ENCODE results near the gene PYCARD.

The PYCARD gene

DNA sequence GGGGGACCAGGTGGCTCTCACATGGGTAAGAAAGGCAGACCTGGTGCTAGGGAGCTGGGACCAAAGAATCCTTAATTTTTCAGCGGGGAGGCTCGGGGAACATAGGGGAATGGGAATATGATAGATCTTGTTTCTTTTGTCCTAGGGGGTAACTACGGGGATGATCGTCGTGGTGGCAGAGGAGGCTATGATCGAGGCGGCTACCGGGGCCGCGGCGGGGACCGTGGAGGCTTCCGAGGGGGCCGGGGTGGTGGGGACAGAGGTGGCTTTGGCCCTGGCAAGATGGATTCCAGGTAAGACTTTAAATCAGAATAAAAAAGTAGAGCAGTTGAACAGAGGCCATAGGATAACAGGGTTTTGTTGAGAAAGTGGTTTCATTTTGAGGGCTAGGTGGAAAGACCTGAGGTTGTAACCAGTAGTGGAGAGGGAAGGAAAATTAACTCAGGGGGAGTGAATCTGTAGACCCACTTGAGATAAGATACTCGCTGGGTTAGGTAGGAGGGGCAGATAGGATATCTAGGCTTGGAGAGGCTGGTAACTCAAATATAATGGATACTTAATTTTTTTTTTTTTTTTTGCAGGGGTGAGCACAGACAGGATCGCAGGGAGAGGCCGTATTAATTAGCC is 11.6 kb downstream of the PYCARD start:
- peaks cover 94% of the 10 kb centered on the region for H3K36me3 ChIP-seq (ENCODE audit: control insufficient read depth, insufficient read depth, low read length)
- DNase-seq, result no peak

DNA sequence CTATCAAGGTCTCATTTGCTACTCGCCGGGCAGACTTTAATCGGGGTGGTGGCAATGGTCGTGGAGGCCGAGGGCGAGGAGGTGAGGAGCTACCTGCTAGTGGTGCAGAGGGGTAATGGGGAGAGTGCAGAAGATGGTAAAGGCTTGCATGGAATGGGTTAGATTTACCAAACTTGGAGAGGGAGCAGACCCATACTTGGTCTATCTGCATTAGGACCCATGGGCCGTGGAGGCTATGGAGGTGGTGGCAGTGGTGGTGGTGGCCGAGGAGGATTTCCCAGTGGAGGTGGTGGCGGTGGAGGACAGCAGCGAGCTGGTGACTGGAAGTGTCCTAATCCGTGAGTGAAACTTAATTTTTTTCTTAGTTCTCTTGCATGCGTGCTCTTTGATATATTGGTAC is 12.5 kb downstream of the PYCARD start:
- DNase-seq, result no peak
- Histone ChIP-seq H3K4me1 (ENCODE audit: control insufficient read depth, insufficient read depth, low read length, poor library complexity, severe bottlenecking) (no peaks in the 10 kb centered on the region), H3K27me3 (replicated peaks; ENCODE audit: control insufficient read depth, insufficient read depth, low read length, poor library complexity, severe bottlenecking) (no peaks in the 10 kb centered on the region)

More for the DNA sequence above, 11.6 kb downstream of the PYCARD start:
- H3K27ac ChIP-seq (ENCODE audit: insufficient read depth, low read length, poor library complexity, severe bottlenecking), result no peak overlapping the region
- no peak overlapping the region for H3K4me3 ChIP-seq (ENCODE audit: insufficient read depth, low read depth, low read length, poor library complexity, severe bottlenecking)
- H3K9me3 ChIP-seq (ENCODE audit: control insufficient read depth, low read length), result no peaks in the 10 kb centered on the region
- no peaks in the 10 kb centered on the region for H3K27me3 ChIP-seq (replicated peaks; ENCODE audit: control insufficient read depth, insufficient read depth, low read length, poor library complexity, severe bottlenecking)
- no peaks in the 10 kb centered on the region for H3K4me1 ChIP-seq (ENCODE audit: control insufficient read depth, insufficient read depth, low read length, poor library complexity, severe bottlenecking)

DNA sequence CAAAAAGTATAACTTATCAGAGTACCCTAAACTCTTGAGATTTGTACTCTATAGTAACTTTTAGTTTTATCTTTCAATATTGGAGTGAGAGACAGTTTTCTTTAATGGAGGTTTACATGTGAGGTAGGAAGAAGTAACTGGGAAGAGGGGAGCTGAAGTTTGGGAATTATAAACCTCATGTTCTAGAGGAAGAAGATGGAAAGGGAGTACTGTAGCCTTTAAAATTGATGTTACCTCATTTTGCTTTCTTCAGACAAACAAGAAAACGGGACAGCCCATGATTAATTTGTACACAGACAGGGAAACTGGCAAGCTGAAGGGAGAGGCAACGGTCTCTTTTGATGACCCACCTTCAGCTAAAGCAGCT is 13.2 kb downstream of the PYCARD start:
- Histone ChIP-seq H3K9me3 (ENCODE audit: control insufficient read depth, low read length) (no peaks in the 10 kb centered on the region), H3K36me3 (ENCODE audit: control insufficient read depth, insufficient read depth, low read length) (peaks cover 95% of the 10 kb centered on the region), H3K4me3 (ENCODE audit: insufficient read depth, low read depth, low read length, poor library complexity, severe bottlenecking) (no peak overlapping the region), H3K27me3 (replicated peaks; ENCODE audit: control insufficient read depth, insufficient read depth, low read length, poor library complexity, severe bottlenecking) (no peaks in the 10 kb centered on the region), H3K4me1 (ENCODE audit: control insufficient read depth, insufficient read depth, low read length, poor library complexity, severe bottlenecking) (no peaks in the 10 kb centered on the region), H3K27ac (ENCODE audit: insufficient read depth, low read length, poor library complexity, severe bottlenecking) (no peak overlapping the region)
- DNase-seq, result no peak

More for the DNA sequence above, 12.5 kb downstream of the PYCARD start:
- Histone ChIP-seq H3K4me3 (ENCODE audit: insufficient read depth, low read depth, low read length, poor library complexity, severe bottlenecking) (no peak overlapping the region), H3K27ac (ENCODE audit: insufficient read depth, low read length, poor library complexity, severe bottlenecking) (no peak overlapping the region), H3K36me3 (ENCODE audit: control insufficient read depth, insufficient read depth, low read length) (peaks cover 96% of the 10 kb centered on the region), H3K9me3 (ENCODE audit: control insufficient read depth, low read length) (no peaks in the 10 kb centered on the region)

DNA sequence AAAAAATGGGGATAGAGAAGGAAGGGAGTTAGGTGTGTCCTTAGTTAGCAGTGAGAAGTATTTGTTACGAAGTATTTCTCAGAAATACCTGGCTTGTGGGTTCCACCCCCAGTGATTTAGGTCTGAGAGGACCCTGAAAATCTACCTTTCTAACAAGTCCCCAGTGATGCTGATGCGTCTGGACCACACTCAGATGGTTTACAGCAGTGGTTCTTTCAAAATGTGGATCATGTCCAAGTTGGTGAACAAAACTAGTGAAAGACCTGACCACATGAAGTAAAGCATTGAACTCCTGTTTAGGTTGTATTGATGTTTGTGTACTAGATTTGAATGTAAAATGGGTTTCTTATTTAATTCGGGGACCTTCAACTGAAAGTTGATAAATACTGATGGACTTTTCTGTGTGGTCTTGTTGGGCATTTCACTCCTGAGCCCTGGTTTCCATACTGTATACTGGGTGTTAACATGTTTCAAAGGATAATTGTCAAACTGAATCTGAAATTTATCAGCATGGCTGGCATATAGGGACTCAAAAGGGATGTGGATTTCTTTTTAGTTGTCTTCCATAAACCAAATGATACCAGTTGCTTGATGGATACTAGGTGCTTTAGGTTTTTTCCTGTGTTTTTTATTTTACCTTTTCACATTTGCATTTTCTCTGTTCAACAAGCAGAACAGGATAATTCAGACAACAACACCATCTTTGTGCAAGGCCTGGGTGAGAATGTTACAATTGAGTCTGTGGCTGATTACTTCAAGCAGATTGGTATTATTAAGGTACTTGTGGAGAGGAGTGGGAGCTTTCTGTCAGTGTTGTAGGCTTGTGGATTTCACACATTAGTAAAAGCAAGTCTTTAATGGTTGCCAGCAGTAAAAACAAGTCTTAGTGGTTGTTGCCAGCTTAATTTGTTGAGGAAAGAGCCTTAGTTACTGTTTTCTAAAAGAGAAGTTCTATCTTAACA is 13.8 kb downstream of the PYCARD start:
- no peak overlapping the region for H3K4me3 ChIP-seq (ENCODE audit: insufficient read depth, low read depth, low read length, poor library complexity, severe bottlenecking)
- H3K36me3 ChIP-seq (ENCODE audit: control insufficient read depth, insufficient read depth, low read length), result peaks cover 96% of the 10 kb centered on the region
- H3K9me3 ChIP-seq (ENCODE audit: control insufficient read depth, low read length), result no peaks in the 10 kb centered on the region
- DNase-seq, result no peak
- peaks cover 5% of the 10 kb centered on the region for H3K4me1 ChIP-seq (ENCODE audit: control insufficient read depth, insufficient read depth, low read length, poor library complexity, severe bottlenecking)
- H3K27me3 ChIP-seq (replicated peaks; ENCODE audit: control insufficient read depth, insufficient read depth, low read length, poor library complexity, severe bottlenecking), result no peaks in the 10 kb centered on the region
- no peak overlapping the region for H3K27ac ChIP-seq (ENCODE audit: insufficient read depth, low read length, poor library complexity, severe bottlenecking)

DNA sequence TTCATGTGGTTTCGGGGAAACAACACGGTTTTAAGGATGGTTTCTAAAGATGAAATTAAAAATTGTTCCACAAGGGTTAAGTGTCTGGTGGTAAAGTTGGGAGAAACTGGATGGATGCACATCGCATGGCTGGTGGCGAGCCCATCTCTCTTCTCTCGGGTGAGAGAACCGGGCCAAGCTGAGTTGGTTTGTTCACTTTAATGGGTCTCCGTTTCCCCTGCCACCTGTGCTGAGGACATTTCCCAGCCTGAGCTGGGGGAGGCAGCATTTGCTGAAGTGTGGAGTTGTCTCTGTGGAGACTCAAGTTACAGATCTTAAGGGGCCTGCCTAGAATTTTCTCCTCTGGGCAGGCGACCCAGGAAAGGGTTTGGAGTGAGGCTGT is 14.8 kb downstream of the PYCARD start:
- no peak overlapping the region for H3K27ac ChIP-seq (ENCODE audit: insufficient read depth, low read length, poor library complexity, severe bottlenecking)
- no peak overlapping the region for H3K4me3 ChIP-seq (ENCODE audit: insufficient read depth, low read depth, low read length, poor library complexity, severe bottlenecking)
- peaks cover 96% of the 10 kb centered on the region for H3K36me3 ChIP-seq (ENCODE audit: control insufficient read depth, insufficient read depth, low read length)
- H3K4me1 ChIP-seq (ENCODE audit: control insufficient read depth, insufficient read depth, low read length, poor library complexity, severe bottlenecking), result peaks cover 15% of the 10 kb centered on the region
- no peak for DNase-seq
- H3K9me3 ChIP-seq (ENCODE audit: control insufficient read depth, low read length), result no peaks in the 10 kb centered on the region
- no peaks in the 10 kb centered on the region for H3K27me3 ChIP-seq (replicated peaks; ENCODE audit: control insufficient read depth, insufficient read depth, low read length, poor library complexity, severe bottlenecking)

DNA sequence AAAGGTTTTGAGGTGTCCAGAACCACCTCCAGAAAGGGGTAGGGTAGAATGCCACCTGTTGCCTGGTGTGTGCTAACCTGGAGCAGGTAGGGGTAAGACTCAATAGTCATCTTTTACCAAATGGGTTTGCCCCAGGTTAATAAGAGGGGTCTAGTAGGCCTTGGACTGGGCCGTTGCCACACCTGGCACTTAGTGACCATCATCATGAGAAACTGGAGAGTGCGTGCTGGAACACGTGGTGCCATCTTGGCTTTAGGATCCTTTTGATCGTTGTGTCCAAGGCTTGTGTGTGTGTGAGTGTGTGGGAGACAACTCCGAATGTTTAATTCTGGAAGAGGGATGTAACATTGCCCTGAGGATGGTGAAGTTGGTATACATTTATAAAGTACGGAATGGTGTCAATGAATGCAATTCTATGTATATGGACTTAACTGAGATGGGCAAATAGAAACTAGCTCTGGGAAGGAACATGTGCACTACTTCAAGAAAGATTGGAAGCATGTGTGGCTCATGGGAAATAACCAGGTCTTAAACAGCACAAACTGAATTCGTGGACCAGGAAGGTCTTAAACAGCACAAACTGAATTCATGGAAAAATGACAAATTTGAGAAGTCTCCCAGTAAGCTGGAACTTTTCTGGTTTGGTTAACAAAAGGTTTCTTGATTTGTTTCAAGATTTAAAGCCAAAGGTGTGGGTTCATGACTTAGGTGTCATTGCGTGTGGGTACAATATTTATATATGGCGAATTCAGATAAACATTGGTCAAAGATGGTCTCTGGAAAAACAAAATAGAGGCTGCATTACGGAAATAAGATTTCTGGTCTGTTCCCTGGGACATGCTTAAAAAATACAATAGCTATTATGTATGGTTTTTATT is 15.4 kb downstream of the PYCARD start:
- no peak for DNase-seq
- no peak overlapping the region for H3K27ac ChIP-seq (ENCODE audit: insufficient read depth, low read length, poor library complexity, severe bottlenecking)
- no peaks in the 10 kb centered on the region for H3K9me3 ChIP-seq (ENCODE audit: control insufficient read depth, low read length)
- no peak overlapping the region for H3K4me3 ChIP-seq (ENCODE audit: insufficient read depth, low read depth, low read length, poor library complexity, severe bottlenecking)
- peaks cover 98% of the 10 kb centered on the region for H3K36me3 ChIP-seq (ENCODE audit: control insufficient read depth, insufficient read depth, low read length)
- no peaks in the 10 kb centered on the region for H3K27me3 ChIP-seq (replicated peaks; ENCODE audit: control insufficient read depth, insufficient read depth, low read length, poor library complexity, severe bottlenecking)
- H3K4me1 ChIP-seq (ENCODE audit: control insufficient read depth, insufficient read depth, low read length, poor library complexity, severe bottlenecking), result peaks cover 21% of the 10 kb centered on the region

DNA sequence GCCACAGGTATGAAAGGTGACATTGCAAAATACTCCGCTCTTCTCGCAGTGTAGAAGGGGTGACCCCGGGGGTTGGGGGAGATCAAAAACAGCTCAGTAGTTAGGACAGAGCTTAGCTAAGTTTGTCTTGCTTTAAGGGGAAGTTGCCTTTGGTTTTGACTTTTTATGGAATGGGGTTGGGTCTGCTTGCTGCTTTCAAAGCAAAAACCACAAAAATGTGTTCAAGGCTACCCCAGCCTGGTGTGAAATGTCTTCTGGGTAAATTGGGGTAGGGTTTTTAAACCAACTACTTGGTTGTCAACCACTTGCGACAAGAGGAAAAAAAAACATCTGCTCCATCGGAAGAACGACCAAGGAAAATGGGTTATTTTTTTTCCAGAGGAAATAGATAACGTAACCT is 16.4 kb downstream of the PYCARD start:
- Histone ChIP-seq H3K27me3 (replicated peaks; ENCODE audit: control insufficient read depth, insufficient read depth, low read length, poor library complexity, severe bottlenecking) (no peaks in the 10 kb centered on the region), H3K27ac (ENCODE audit: insufficient read depth, low read length, poor library complexity, severe bottlenecking) (no peak overlapping the region), H3K36me3 (ENCODE audit: control insufficient read depth, insufficient read depth, low read length) (peaks cover 89% of the 10 kb centered on the region), H3K4me1 (ENCODE audit: control insufficient read depth, insufficient read depth, low read length, poor library complexity, severe bottlenecking) (peaks cover 30% of the 10 kb centered on the region), H3K9me3 (ENCODE audit: control insufficient read depth, low read length) (no peaks in the 10 kb centered on the region), H3K4me3 (ENCODE audit: insufficient read depth, low read depth, low read length, poor library complexity, severe bottlenecking) (no peak overlapping the region)
- DNase-seq, result no peak

DNA sequence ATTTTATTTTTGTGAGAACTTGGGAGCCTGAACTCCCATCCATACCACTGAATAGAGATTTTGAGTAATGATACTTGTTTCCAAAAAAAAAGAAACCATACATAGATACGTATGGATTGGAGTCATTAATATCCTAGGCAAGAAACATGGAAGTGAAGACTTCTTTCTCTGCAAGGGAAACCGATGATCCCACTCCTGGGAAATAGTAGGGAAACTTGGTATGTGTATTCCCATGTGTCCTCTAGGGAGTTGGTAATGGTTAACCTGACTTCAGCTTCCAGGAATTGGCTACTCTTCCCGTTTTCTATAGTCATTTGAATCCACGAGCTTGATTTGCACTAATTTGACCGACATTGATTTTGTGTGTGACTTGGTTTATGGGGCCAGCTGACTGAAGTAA is 17.2 kb downstream of the PYCARD start:
- Histone ChIP-seq H3K4me3 (ENCODE audit: insufficient read depth, low read depth, low read length, poor library complexity, severe bottlenecking) (no peak overlapping the region), H3K9me3 (ENCODE audit: control insufficient read depth, low read length) (no peaks in the 10 kb centered on the region), H3K36me3 (ENCODE audit: control insufficient read depth, insufficient read depth, low read length) (peaks cover 81% of the 10 kb centered on the region), H3K27ac (ENCODE audit: insufficient read depth, low read length, poor library complexity, severe bottlenecking) (no peak overlapping the region), H3K4me1 (ENCODE audit: control insufficient read depth, insufficient read depth, low read length, poor library complexity, severe bottlenecking) (peaks cover 32% of the 10 kb centered on the region), H3K27me3 (replicated peaks; ENCODE audit: control insufficient read depth, insufficient read depth, low read length, poor library complexity, severe bottlenecking) (no peaks in the 10 kb centered on the region)
- DNase-seq, result no peak

DNA sequence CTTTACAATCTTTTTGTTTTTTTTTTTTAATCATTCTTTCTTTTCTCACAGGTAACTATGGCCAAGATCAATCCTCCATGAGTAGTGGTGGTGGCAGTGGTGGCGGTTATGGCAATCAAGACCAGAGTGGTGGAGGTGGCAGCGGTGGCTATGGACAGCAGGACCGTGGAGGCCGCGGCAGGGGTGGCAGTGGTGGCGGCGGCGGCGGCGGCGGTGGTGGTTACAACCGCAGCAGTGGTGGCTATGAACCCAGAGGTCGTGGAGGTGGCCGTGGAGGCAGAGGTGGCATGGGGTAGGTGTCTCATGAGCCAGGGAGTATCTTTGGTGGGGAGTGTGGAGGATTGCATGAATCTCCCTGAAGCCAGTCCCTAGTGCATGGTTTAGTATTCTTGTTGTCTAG is 17.7 kb downstream of the PYCARD start:
- Histone ChIP-seq H3K4me1 (ENCODE audit: control insufficient read depth, insufficient read depth, low read length, poor library complexity, severe bottlenecking) (peaks cover 32% of the 10 kb centered on the region), H3K27ac (ENCODE audit: insufficient read depth, low read length, poor library complexity, severe bottlenecking) (no peak overlapping the region)
- no peak for DNase-seq

More for the DNA sequence above, 17.7 kb downstream of the PYCARD start:
- Histone ChIP-seq H3K36me3 (ENCODE audit: control insufficient read depth, insufficient read depth, low read length) (peaks cover 80% of the 10 kb centered on the region), H3K9me3 (ENCODE audit: control insufficient read depth, low read length) (no peaks in the 10 kb centered on the region), H3K4me3 (ENCODE audit: insufficient read depth, low read depth, low read length, poor library complexity, severe bottlenecking) (no peak overlapping the region), H3K27me3 (replicated peaks; ENCODE audit: control insufficient read depth, insufficient read depth, low read length, poor library complexity, severe bottlenecking) (no peaks in the 10 kb centered on the region)

Measured in effector memory CD4-positive, alpha-beta T cell (primary cell).